GM19239 (cell line): ENCODE results near the gene RPL19.

ENCODE experiments used
- DNase-seq: peaks from one replicate; pipeline ENCODE4 v3.0.0; 2011; ENCODE audit warnings: low spot score; ENCODE audit not compliant: insufficient read length
- FAIRE-seq: peaks from 2 replicates; lab custom pipeline; 2011; peaks lifted over from hg19 to GRCh38; lab: Jason Lieb, UNC

RPL19 gene

GRCh38 chr17:39195568-39196160, 4.4 kb upstream of the RPL19 start:
- DNase-seq (peak; percentile 40), FAIRE-seq (no peak)

GRCh38 chr17:39196241-39196807, 3.8 kb upstream of the RPL19 start:
- FAIRE-seq: no peak
- no peak for DNase-seq

GRCh38 chr17:39196808-39197291, 3.2 kb upstream of the RPL19 start:
- DNase-seq (peak; percentile 43), FAIRE-seq (no peak)

- FAIRE-seq (no peak), DNase-seq (peak; percentile 79)
Observed at GRCh38 chr17:39197380-39198185, 2.5 kb upstream of the RPL19 start, which contains the start of gene CACNB1. TSS of gene CACNB1 (minus strand) at chr17:39197669. CDS start at chr17:39197495, 174 bp downstream.

GRCh38 chr17:39198186-39198566, 1.9 kb upstream of the RPL19 start:
- FAIRE-seq (no peak), DNase-seq (no peak)

- peak; percentile 90 for DNase-seq
- no peak for FAIRE-seq
Observed at GRCh38 chr17:39199820-39200069, 338 bp upstream of the RPL19 start.

GRCh38 chr17:39200957-39201510, 951 bp downstream of the RPL19 start:
- DNase-seq (no peak), FAIRE-seq (no peak)

GRCh38 chr17:39204245-39204644, 4.2 kb downstream of the RPL19 start:
- DNase-seq: no peak
- FAIRE-seq: no peak

- DNase-seq (no peak), FAIRE-seq (no peak)
Observed at GRCh38 chr17:39205112-39205526, 5.0 kb downstream of the RPL19 start.

GRCh38 chr17:39208136-39208535, 8.1 kb downstream of the RPL19 start:
- no peak for DNase-seq
- no peak for FAIRE-seq

GRCh38 chr17:39208893-39209292, 8.8 kb downstream of the RPL19 start:
- FAIRE-seq: peak; percentile 79
- DNase-seq: peak; percentile 63

- DNase-seq: no peak
Observed at GRCh38 chr17:39209317-39210092, 9.4 kb downstream of the RPL19 start.

GRCh38 chr17:39210093-39210434, 10.0 kb downstream of the RPL19 start:
- DNase-seq: no peak

More at GRCh38 chr17:39209317-39210092, 9.4 kb downstream of the RPL19 start:
- no peak for FAIRE-seq

GRCh38 chr17:39212195-39212810, 12.2 kb downstream of the RPL19 start:
- FAIRE-seq (no peak), DNase-seq (no peak)

More at GRCh38 chr17:39210093-39210434, 10.0 kb downstream of the RPL19 start:
- no peak for FAIRE-seq

- FAIRE-seq (no peak), DNase-seq (no peak)
Observed at GRCh38 chr17:39212841-39213480, 12.9 kb downstream of the RPL19 start.

- FAIRE-seq (no peak), DNase-seq (no peak)
Observed at GRCh38 chr17:39213852-39214251, 13.8 kb downstream of the RPL19 start.

- FAIRE-seq: no peak
- no peak for DNase-seq
Observed at GRCh38 chr17:39217734-39218369, 17.8 kb downstream of the RPL19 start.

- DNase-seq (no peak), FAIRE-seq (no peak)
Observed at GRCh38 chr17:39218906-39219305, 18.8 kb downstream of the RPL19 start.

GRCh38 chr17:39219647-39220154, 19.6 kb downstream of the RPL19 start:
- DNase-seq (no peak), FAIRE-seq (no peak)
